GM12801 (cell line): ENCODE measurements around the gene WDR37.

Source experiments
- CTCF ChIP-seq: IDR thresholded peaks from one replicate; pipeline ENCODE4 v1.5.1; 2011; ENCODE audit warnings: control low read depth; ENCODE audit not compliant: insufficient read length; ENCODE audit errors: extremely low read depth

WDR37 gene

GRCh38 chr10:1110674-1111119 is 54.5 kb downstream of the WDR37 start:
- TF ChIP-seq CTCF, result no peak

DNA sequence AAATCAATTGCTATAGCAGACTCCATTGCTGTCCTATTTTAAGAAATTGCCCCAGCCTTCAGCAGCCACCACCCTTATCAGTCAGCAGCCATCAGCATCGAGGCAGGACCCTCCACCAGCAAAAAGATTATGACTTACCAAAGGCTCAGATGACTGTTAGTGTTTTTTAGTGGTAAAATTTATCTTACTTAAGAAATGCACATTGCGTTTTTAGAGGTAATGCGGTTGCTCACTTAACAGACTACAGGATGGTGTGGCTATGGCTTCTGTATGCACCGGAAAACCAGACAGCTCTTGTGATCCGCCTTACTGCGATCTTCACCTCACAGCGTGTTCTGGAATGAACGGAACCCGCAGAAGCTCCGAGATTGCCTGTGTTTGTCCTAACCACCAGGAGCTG is 58.1 kb downstream of the WDR37 start:
- no peak for TF ChIP-seq CTCF

- no peak for TF ChIP-seq CTCF
These were observed 58.8 kb downstream of the WDR37 start for GRCh38 chr10:1114719-1115606.

DNA sequence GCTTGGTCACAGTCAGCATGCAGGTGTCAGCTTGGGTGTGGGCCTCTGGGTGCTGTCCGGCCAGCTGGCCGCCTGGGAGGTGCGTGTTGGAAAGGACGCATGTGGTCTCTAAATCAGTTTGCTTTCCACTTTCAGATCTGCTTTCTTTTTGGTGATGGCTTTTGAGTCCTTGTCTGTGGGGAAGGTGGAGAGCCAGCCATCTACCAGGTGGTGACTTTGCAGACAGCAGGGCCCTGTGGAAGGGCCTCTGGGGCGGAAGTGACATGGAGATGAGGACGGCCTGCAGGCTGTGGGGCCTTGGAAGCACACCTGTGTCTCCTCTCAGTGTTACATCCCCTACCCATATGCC is 59.4 kb downstream of the WDR37 start:
- TF ChIP-seq CTCF, result no peak

- TF ChIP-seq CTCF, result no peak
These were observed 59.9 kb downstream of the WDR37 start for GRCh38 chr10:1116051-1116450.

- no peak for TF ChIP-seq CTCF
These were observed 60.6 kb downstream of the WDR37 start for GRCh38 chr10:1116696-1117280.

DNA sequence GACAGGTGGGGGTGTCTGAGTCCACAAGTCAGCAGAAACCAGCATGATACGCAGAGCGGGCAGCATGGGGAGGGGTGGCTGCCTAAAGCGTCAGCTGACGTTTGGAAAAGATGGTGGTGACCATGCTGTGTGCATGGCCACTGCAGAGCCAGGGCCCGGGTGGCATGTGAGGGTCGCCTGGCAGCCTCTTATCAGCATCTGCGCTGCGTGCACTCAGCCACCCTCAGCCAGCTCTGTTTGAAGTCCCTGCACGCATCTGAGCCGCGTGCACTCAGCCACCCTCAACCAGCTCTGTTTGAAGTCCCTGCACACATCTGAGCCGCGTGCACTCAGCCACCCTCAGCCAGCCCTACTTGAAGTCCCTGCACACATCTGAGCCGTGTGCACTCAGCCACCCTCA is 61.5 kb downstream of the WDR37 start:
- TF ChIP-seq CTCF, result no peak
